Measurements from ENCODE around the gene YIPF7.

YIPF7 gene

DNA sequence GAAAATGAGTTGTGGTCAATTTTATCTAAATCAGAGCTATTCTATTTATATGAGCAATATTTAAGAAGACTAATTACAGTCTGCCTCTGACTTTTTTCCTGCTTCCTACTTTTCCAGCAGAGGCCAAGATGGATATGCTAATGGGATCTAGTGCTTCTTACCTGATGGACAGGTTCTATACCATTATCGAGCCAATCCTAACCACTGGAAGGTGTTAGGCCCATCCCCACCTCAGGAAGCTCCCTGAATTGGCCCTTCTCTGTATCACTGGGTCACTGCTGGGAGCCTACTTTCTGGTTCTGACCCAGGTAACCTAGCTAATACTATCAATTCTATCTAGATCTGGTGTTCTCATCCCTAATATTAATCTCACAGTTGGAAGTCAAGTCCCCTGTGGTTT is 577 bp upstream of the YIPF7 start:
- Histone ChIP-seq H3K36me3 (ENCODE audit: control insufficient read depth in 2 of 2, insufficient read depth in 1 of 2, low read length in 2 of 2) (no peaks in the 10 kb centered on the region), H3K9me3 (ENCODE audit: control insufficient read depth, insufficient read depth, low read depth, low read length) (no peaks in the 10 kb centered on the region), H3K4me1 (ENCODE audit: control insufficient read depth, insufficient read depth, low read length) (no peaks in the 10 kb centered on the region), H3K4me3 (ENCODE audit: low read depth, low read length) (no peak overlapping the region), H3K27ac (ENCODE audit: extremely low read depth, low read depth, low read length) (no peak overlapping the region)
- no peak for TF ChIP-seq ZBTB6 (tag by site-specific recombination; IDR thresholded peaks at IDR 0.05)
- TF ChIP-seq GLI2 (tag by site-specific recombination; IDR thresholded peaks at IDR 0.05; ENCODE audit: borderline replicate concordance, low read depth) = no peak
- no peak for TF ChIP-seq ZBTB8A (tag by site-specific recombination; IDR thresholded peaks at IDR 0.05)
- TF ChIP-seq ZIC2 (tag by site-specific recombination; IDR thresholded peaks at IDR 0.05) = no peak
- no peak for TF ChIP-seq PRDM2 (tag by site-specific recombination; IDR thresholded peaks at IDR 0.05; ENCODE audit: borderline replicate concordance)
- TF ChIP-seq SP7 (tag by site-specific recombination; IDR thresholded peaks at IDR 0.05) = no peak
- no peak for TF ChIP-seq ZNF23 (tag by site-specific recombination; IDR thresholded peaks at IDR 0.05; ENCODE audit: borderline replicate concordance)
- TF ChIP-seq, protein P1, sequence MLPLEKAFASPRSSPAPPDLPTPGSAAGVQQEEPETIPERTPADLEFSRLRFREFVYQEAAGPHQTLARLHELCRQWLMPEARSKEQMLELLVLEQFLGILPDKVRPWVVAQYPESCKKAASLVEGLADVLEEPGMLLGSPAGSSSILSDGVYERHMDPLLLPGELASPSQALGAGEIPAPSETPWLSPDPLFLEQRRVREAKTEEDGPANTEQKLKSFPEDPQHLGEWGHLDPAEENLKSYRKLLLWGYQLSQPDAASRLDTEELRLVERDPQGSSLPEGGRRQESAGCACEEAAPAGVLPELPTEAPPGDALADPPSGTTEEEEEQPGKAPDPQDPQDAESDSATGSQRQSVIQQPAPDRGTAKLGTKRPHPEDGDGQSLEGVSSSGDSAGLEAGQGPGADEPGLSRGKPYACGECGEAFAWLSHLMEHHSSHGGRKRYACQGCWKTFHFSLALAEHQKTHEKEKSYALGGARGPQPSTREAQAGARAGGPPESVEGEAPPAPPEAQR (tag by site-specific recombination; IDR thresholded peaks at IDR 0.05) = no peak
- TF ChIP-seq ELK4 (IDR thresholded peaks at IDR 0.05; ENCODE audit: borderline replicate concordance, low read depth, low read length) = no peak
- TF ChIP-seq ZBTB21 (tag by site-specific recombination; IDR thresholded peaks at IDR 0.05) = no peak
- TF ChIP-seq ZNF692 (tag by site-specific recombination; IDR thresholded peaks at IDR 0.05) = no peak
- TF ChIP-seq KLF8 (tag by site-specific recombination; IDR thresholded peaks at IDR 0.05) = no peak
- no peak for TF ChIP-seq OSR2 (tag by site-specific recombination; IDR thresholded peaks at IDR 0.05)
- TF ChIP-seq SP3 (tag by site-specific recombination; IDR thresholded peaks at IDR 0.05) = no peak
- no peak for TF ChIP-seq ZFHX2 (tag by site-specific recombination; conservative IDR thresholded peaks at IDR 0.05)
- no peak for TF ChIP-seq ZNF580 (tag by site-specific recombination; IDR thresholded peaks at IDR 0.05)
- CTCF ChIA-PET = no interaction called here
- POLR2A ChIA-PET = no interaction called here
